Pancreas (tissue), 10 donors: ENCODE data around the gene SLC66A3. TPM values are rescaled to one million over a fixed set of nuclear protein-coding genes. Genes with fewer than 3 reads are reported as not detected.

Experiments
- ATAC-seq, 4 donors: fragments of 200-7000 bp; cut with Tn5 transposase; one replicate each; pipeline versions ENCODE4 v1.8.0 to v1.9.1; 2020; ENCODE audit warnings: mild to moderate bottlenecking in 4 of 4, moderate library complexity in 4 of 4
- DNase-seq, 6 donors: peaks; one replicate each; pipeline ENCODE4 v3.0.0-alpha.2; 2020
- FAIRE-seq: peaks from 2 replicates; lab custom pipeline; 2012; peaks lifted over from hg19 to GRCh38; lab: Jason Lieb, UNC
- H3K27ac ChIP-seq, 4 donors: fragments of 200-600 bp; sonication (generic); 1 replicate in 3 of 4; 2 replicates in 1 of 4; pipeline versions ENCODE4 v1.5.0 to v1.8.0; 2020
- H3K27me3 ChIP-seq, 4 donors: fragments of 200-600 bp; one replicate each; pipeline ENCODE4 v1.8.0; 2021
- H3K36me3 ChIP-seq, 3 donors: fragments of 200-600 bp; sonication (generic) in 1 of 3; one replicate each; pipeline versions ENCODE4 v1.5.0 to v1.8.0; 2020 to 2021
- H3K4me1 ChIP-seq, 3 donors: fragments of 200-600 bp; one replicate each; pipeline ENCODE4 v1.8.0; 2021
- H3K4me3 ChIP-seq, 4 donors: fragments of 200-600 bp; sonication (generic) in 2 of 4; one replicate each; pipeline versions ENCODE4 v1.5.0 to v1.8.0; 2020 to 2021
- H3K9me3 ChIP-seq, 4 donors: fragments of 200-600 bp; one replicate each; pipeline ENCODE4 v1.8.0; 2021
- CTCF ChIP-seq, 4 donors: fragments of 200-600 bp; sonication (generic) in 3 of 4; IDR thresholded peaks; one replicate each; pipeline versions ENCODE4 v1.5.0 to v1.8.0; 2021; ENCODE audit warnings: antibody characterized with exemption in 4 of 4
- WGBS, 2 donors: extraction: QIAGEN DNeasy Blood & Tissue Kit; methylation state at CpG; one replicate each; pipeline ENCODE4 v1.1.7; 2013; 5-methylcytosine and 5-hydroxymethylcytosine counted together
- intact Hi-C, 3 donors: fragments of 100-400 bp; cut with DNase I; formaldehyde crosslinking; loops; one replicate each; pipeline versions ENCODE4 v1.11.1 to v1.14.2; 2022
- polyA plus RNA-seq, 2 donors: library from polyadenylated mRNA; stranded (reverse); fragments of 200-250 nt; gene quantifications; one replicate each; pipeline ENCODE4 v1.2.3, GENCODE V29; 2013
- total RNA-seq, 6 donors: library from RNA; stranded (reverse); fragmentation: NEBNext Ultra II Directional in 4 of 6; extraction: Animal tissue kit (Norgen Biotek cat#: 25700) in 4 of 6; gene quantifications; one replicate each; pipeline versions ENCODE4 v1.2.1 to v1.2.4, GENCODE V29; 2021 to 2023
- donor health status: healthy with polysubstance abuse.
- donor health status: DM: no; HTN: no; CAD: no; lungs with moderate emphysema.
- donor health status: DM: no; HTN: no; CAD: no.
- donor health status: control.
- donor health status: control.
- donor health status: Bipolar disorder and iron deficiency.
- donor health status: DM: yes; HTN: yes; CAD: no.
- donor health status: DM: no; HTN: no; CAD: no.
- donor health status: DM: no; HTN: no; CAD: no.
- donor health status: DM: yes; HTN: yes; CAD: no.

The SLC66A3 gene
- total and polyA plus RNA-seq, 8 donors, result 11.1 to 26.5 (median 18.3) TPM

GRCh38 chr2:11196246-11196645 is 41.0 kb downstream of the SLC66A3 start:
- intact Hi-C loops, result no loop called here
- Histone ChIP-seq H3K4me1 (no peaks in the 10 kb centered on the region), H3K9me3 (no peaks in the 10 kb centered on the region), H3K27me3 (no peaks in the 10 kb centered on the region), H3K36me3 (peaks cover 0 to 56% (median 0%) of the 10 kb centered on the region in 3 donors), H3K27ac (no peak overlapping the region), H3K4me3 (no peak overlapping the region)
- FAIRE-seq (no peak), DNase-seq (no peak), ATAC-seq (no peak)
- WGBS, 2 donors, result 85 to 92% methylated on average over 3 of the region's 3 CpGs
- TF ChIP-seq CTCF (IDR thresholded peaks at IDR 0.05), result no peak

GRCh38 chr2:11200651-11201050 is 45.4 kb downstream of the SLC66A3 start:
- TF ChIP-seq CTCF (IDR thresholded peaks at IDR 0.05), result no peak
- 96% methylated on average over 2 of the region's 2 CpGs for WGBS, 2 donors
- H3K27ac ChIP-seq, result no peak overlapping the region
- H3K4me1 ChIP-seq, result no peaks in the 10 kb centered on the region
- H3K4me3 ChIP-seq, result no peak overlapping the region
- ATAC-seq, result no peak
- intact Hi-C loops, result no loop called here
- H3K27me3 ChIP-seq, result no peaks in the 10 kb centered on the region
- H3K36me3 ChIP-seq, result peaks cover 0 to 39% (median 0%) of the 10 kb centered on the region in 3 donors
- H3K9me3 ChIP-seq, result no peaks in the 10 kb centered on the region
- DNase-seq, result no peak
- FAIRE-seq, result no peak

- Histone ChIP-seq H3K36me3 (peaks cover 0 to 26% (median 0%) of the 10 kb centered on the region in 3 donors), H3K27me3 (no peaks in the 10 kb centered on the region), H3K9me3 (no peaks in the 10 kb centered on the region), H3K27ac (no peak overlapping the region), H3K4me3 (no peak overlapping the region), H3K4me1 (no peaks in the 10 kb centered on the region)
- DNase-seq, result no peak
- 85 to 87% methylated on average over 5 of the region's 5 CpGs for WGBS, 2 donors
- intact Hi-C loops, result no loop called here
- no peak for FAIRE-seq
- no peak for ATAC-seq
- TF ChIP-seq CTCF (IDR thresholded peaks at IDR 0.05), result no peak
These were observed 46.7 kb downstream of the SLC66A3 start for GRCh38 chr2:11201969-11202368.

GRCh38 chr2:11203480-11203879 is 48.2 kb downstream of the SLC66A3 start:
- DNase-seq (no peak), ATAC-seq (peak in 2 of 4 donors; percentile 33 to 38), FAIRE-seq (no peak)
- intact Hi-C loops, result no loop called here
- Histone ChIP-seq H3K9me3 (no peaks in the 10 kb centered on the region), H3K4me3 (no peak overlapping the region), H3K27me3 (no peaks in the 10 kb centered on the region), H3K27ac (no peak overlapping the region), H3K36me3 (peaks cover 0 to 20% (median 0%) of the 10 kb centered on the region in 3 donors), H3K4me1 (no peaks in the 10 kb centered on the region)
- no peak for TF ChIP-seq CTCF (IDR thresholded peaks at IDR 0.05)
- WGBS, 2 donors, result 79 to 83% methylated on average over 3 of the region's 3 CpGs

GRCh38 chr2:11208083-11208482 is 52.8 kb downstream of the SLC66A3 start:
- Histone ChIP-seq H3K9me3 (no peaks in the 10 kb centered on the region), H3K36me3 (peaks cover 0 to 6% (median 0%) of the 10 kb centered on the region in 3 donors), H3K27me3 (no peaks in the 10 kb centered on the region), H3K27ac (no peak overlapping the region), H3K4me1 (no peaks in the 10 kb centered on the region), H3K4me3 (no peak overlapping the region)
- DNase-seq (no peak), ATAC-seq (no peak), FAIRE-seq (peak; percentile 78)
- no peak for TF ChIP-seq CTCF (IDR thresholded peaks at IDR 0.05)
- intact Hi-C loops, result no loop called here
